Progenitor cell of endocrine pancreas (in vitro differentiated cells): ENCODE measurements around the gene TBC1D32. TPM values are rescaled to one million over a fixed set of nuclear protein-coding genes. Genes with fewer than 3 reads are reported as not detected.

Experiments
- DNase-seq: peaks from one replicate; pipeline ENCODE4 v3.0.0; 2021; ENCODE audit warnings: low spot score; ENCODE audit not compliant: unreplicated experiment
- H3K27ac Mint-ChIP-seq: 2 replicates; pipeline ENCODE4 v1.8.0; 2021; ENCODE audit warnings: mild to moderate bottlenecking, moderate library complexity, mixed read lengths
- H3K27me3 Mint-ChIP-seq: 2 replicates; pipeline ENCODE4 v1.8.0; 2021; ENCODE audit warnings: mixed read lengths
- H3K36me3 Mint-ChIP-seq: 2 replicates; pipeline ENCODE4 v1.8.0; 2022; ENCODE audit warnings: mixed read lengths; ENCODE audit not compliant: insufficient read depth
- H3K4me1 Mint-ChIP-seq: 2 replicates; pipeline ENCODE4 v1.8.0; 2021; ENCODE audit warnings: low read depth, mixed read lengths
- H3K4me3 Mint-ChIP-seq: 2 replicates; pipeline ENCODE4 v1.8.0; 2021; ENCODE audit warnings: low read depth, mild to moderate bottlenecking, moderate library complexity, mixed read lengths
- H3K9me3 Mint-ChIP-seq: 2 replicates; pipeline ENCODE4 v1.8.0; 2021; ENCODE audit warnings: low read depth, mixed read lengths
- CTCF ChIP-seq: fragments of 200-600 bp; sonication (generic); IDR thresholded peaks from one replicate; pipeline ENCODE4 v1.5.0; 2021; ENCODE audit warnings: antibody characterized with exemption, mild to moderate bottlenecking; ENCODE audit not compliant: unreplicated experiment
- total RNA-seq: library from RNA; stranded (reverse); gene quantifications from 2 replicates; pipeline ENCODE4 v1.2.1, GENCODE V29; 2021

TBC1D32 gene
- total RNA-seq, 1 donor from 2014 or later: 15.4 TPM

- Mint-ChIP-seq H3K27ac (no peak overlapping the region), H3K4me1 (no peaks in the 10 kb centered on the region), H3K9me3 (peaks cover 15% of the 10 kb centered on the region), H3K36me3 (peaks cover 40% of the 10 kb centered on the region), H3K27me3 (no peaks in the 10 kb centered on the region), H3K4me3 (no peak overlapping the region)
- no peak for DNase-seq
- no peak for TF ChIP-seq CTCF
These were observed 175.8 kb downstream of the TBC1D32 start for GRCh38 chr6:121158438-121158837.

GRCh38 chr6:121157906-121158305, 176.4 kb downstream of the TBC1D32 start:
- Mint-ChIP-seq H3K4me1 (no peaks in the 10 kb centered on the region), H3K27ac (no peak overlapping the region), H3K27me3 (no peaks in the 10 kb centered on the region), H3K9me3 (peaks cover 18% of the 10 kb centered on the region), H3K4me3 (no peak overlapping the region), H3K36me3 (peaks cover 46% of the 10 kb centered on the region)
- TF ChIP-seq CTCF: no peak
- DNase-seq: no peak

DNA sequence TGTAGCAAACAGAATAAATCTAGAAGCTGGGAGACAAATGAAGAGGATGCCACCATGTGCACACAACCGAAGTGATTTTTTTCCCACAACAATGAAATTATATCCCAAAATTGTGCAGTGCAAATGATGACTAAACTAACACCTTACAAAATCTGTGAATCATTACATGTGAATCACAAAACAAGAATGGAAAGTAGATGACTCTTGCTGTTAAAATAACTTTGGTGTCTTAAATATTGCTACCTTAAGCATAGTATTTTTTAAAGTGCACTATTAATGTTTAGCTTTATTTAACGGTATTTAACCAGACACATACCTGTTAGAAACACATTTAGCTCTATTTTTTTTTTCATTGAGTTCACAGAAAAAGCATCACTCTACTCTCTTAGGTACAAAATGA, 190.8 kb downstream of the TBC1D32 start:
- H3K4me3 Mint-ChIP-seq: no peak overlapping the region
- no peak overlapping the region for H3K27ac Mint-ChIP-seq
- peaks cover 17% of the 10 kb centered on the region for H3K9me3 Mint-ChIP-seq
- TF ChIP-seq CTCF: no peak
- H3K27me3 Mint-ChIP-seq: no peaks in the 10 kb centered on the region
- H3K4me1 Mint-ChIP-seq: no peaks in the 10 kb centered on the region
- no peak for DNase-seq
- peaks cover 16% of the 10 kb centered on the region for H3K36me3 Mint-ChIP-seq

DNA sequence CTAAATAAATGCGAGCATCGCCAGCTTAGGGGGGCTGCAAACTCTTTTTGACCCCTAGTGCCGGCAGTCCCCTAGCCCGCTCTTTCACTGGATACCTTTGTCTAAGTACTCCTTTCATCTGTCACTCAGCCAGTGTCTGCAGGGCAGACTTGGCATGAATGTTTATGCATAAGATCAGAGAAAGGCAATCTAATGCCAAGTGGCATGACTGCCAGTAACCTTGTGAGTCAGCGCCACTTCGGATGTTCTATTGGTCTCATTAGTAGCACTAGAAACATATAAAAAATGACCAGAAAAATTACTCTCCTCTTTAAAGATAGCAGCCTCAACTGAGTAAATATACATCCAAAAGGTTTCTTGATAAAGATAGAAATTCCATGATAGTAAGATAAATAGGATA, 192.2 kb downstream of the TBC1D32 start:
- Mint-ChIP-seq H3K4me3 (no peak overlapping the region), H3K9me3 (peaks cover 17% of the 10 kb centered on the region), H3K27me3 (no peaks in the 10 kb centered on the region), H3K4me1 (no peaks in the 10 kb centered on the region), H3K36me3 (peaks cover 12% of the 10 kb centered on the region), H3K27ac (no peak overlapping the region)
- no peak for TF ChIP-seq CTCF
- DNase-seq: no peak

DNA sequence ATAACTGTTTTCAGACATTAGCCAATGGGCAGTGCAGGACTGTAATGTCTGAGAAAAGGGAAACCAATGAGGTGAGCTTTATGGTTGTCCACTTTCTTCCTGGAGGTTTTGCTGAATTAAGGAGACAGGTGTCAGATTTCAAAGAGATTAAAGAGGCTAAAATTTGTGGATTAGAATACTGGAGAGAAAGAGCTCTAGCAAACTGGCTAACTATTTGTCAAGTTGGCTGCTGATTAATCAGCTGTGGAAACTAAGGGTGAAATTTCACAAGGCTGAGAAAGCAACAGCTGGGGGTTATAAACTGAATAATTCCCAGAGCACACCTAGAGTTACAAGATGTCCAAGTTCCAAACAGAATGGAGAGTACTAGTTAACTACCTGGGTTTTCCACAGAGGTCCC, 198.9 kb downstream of the TBC1D32 start:
- Mint-ChIP-seq H3K4me1 (peaks cover 6% of the 10 kb centered on the region), H3K27me3 (no peaks in the 10 kb centered on the region), H3K9me3 (no peaks in the 10 kb centered on the region), H3K27ac (no peak overlapping the region), H3K4me3 (no peak overlapping the region), H3K36me3 (no peaks in the 10 kb centered on the region)
- no peak for TF ChIP-seq CTCF
- DNase-seq: no peak
